GM23338 (cell line): ENCODE results near the gene CD84. TPM values are rescaled to one million over a fixed set of nuclear protein-coding genes. Genes with fewer than 3 reads are reported as not detected.

Source experiments
- ATAC-seq: fragments of 200-7000 bp; cut with Tn5 transposase; 3 replicates; pipeline ENCODE4 v1.9.1; 2020
- DNase-seq: peaks from one replicate; pipeline ENCODE4 v3.0.0-alpha.2; 2015; ENCODE audit warnings: low spot score
- H2AFZ ChIP-seq: fragments of 200-600 bp; sonication (generic); 2 replicates; pipeline ENCODE4 v1.8.0; 2016; ENCODE audit warnings: antibody characterized with exemption, mild to moderate bottlenecking, moderate library complexity
- H3F3A ChIP-seq: fragments of 200-600 bp; sonication (generic); replicated peaks from 2 replicates; pipeline ENCODE4 v1.8.0; 2017; ENCODE audit warnings: antibody characterized with exemption, mixed run types, low read depth
- H3K27ac ChIP-seq: fragments of 200-600 bp; sonication (generic); 2 replicates; pipeline ENCODE4 v1.6.1; 2016; ENCODE audit warnings: low read depth
- H3K27me3 ChIP-seq: fragments of 200-600 bp; sonication (generic); 2 replicates; pipeline ENCODE4 v1.8.0; 2016; ENCODE audit warnings: mild to moderate bottlenecking, mixed run types, moderate library complexity; ENCODE audit not compliant: insufficient read depth
- H3K36me3 ChIP-seq: fragments of 200-600 bp; sonication (generic); 2 replicates; pipeline ENCODE4 v1.8.0; 2016; ENCODE audit warnings: mild to moderate bottlenecking; ENCODE audit not compliant: insufficient read depth
- H3K4me1 ChIP-seq: fragments of 200-600 bp; sonication (generic); 2 replicates; pipeline ENCODE4 v1.8.0; 2016; ENCODE audit warnings: mild to moderate bottlenecking, moderate library complexity; ENCODE audit not compliant: insufficient read depth
- H3K4me2 ChIP-seq: fragments of 200-600 bp; sonication (generic); 2 replicates; pipeline ENCODE4 v1.7.1; 2017; ENCODE audit warnings: mixed run types
- H3K4me3 ChIP-seq: fragments of 200-600 bp; sonication (generic); 2 replicates; pipeline ENCODE4 v1.6.1; 2016; ENCODE audit warnings: mixed run types
- H3K79me2 ChIP-seq: fragments of 200-600 bp; sonication (generic); replicated peaks from 2 replicates; pipeline ENCODE4 v1.8.0; 2017; ENCODE audit warnings: mild to moderate bottlenecking; ENCODE audit not compliant: insufficient read depth
- H3K9me2 ChIP-seq: fragments of 200-600 bp; sonication (generic); 2 replicates; pipeline ENCODE4 v1.8.0; 2017; ENCODE audit not compliant: insufficient read depth
- H4K20me1 ChIP-seq: fragments of 200-600 bp; sonication (generic); replicated peaks from 2 replicates; pipeline ENCODE4 v1.8.0; 2017; ENCODE audit warnings: mild to moderate bottlenecking; ENCODE audit not compliant: insufficient read depth
- H3K27ac Mint-ChIP-seq: 2 replicates; pipeline ENCODE4 v1.8.0; 2020; ENCODE audit warnings: inconsistent platforms, mild to moderate bottlenecking, moderate library complexity, mixed read lengths
- H3K27me3 Mint-ChIP-seq: 3 replicates; pipeline ENCODE4 v1.8.0; 2022; ENCODE audit warnings: low read depth, mild to moderate bottlenecking, moderate library complexity, mixed read lengths, inconsistent platforms; ENCODE audit not compliant: insufficient read depth, poor library complexity
- H3K36me3 Mint-ChIP-seq: 3 replicates; pipeline ENCODE4 v1.8.0; 2021; ENCODE audit warnings: low read depth, mild to moderate bottlenecking, inconsistent platforms, moderate library complexity, mixed read lengths
- H3K4me1 Mint-ChIP-seq: 3 replicates; pipeline ENCODE4 v1.8.0; 2020; ENCODE audit warnings: mild to moderate bottlenecking, inconsistent platforms, mixed read lengths
- H3K4me3 Mint-ChIP-seq: 3 replicates; pipeline ENCODE4 v1.8.0; 2021; ENCODE audit warnings: moderate library complexity, mild to moderate bottlenecking, inconsistent platforms, mixed read lengths
- H3K9me3 Mint-ChIP-seq: 3 replicates; pipeline ENCODE4 v1.8.0; 2020; ENCODE audit warnings: moderate library complexity, mild to moderate bottlenecking, inconsistent platforms, mixed read lengths
- CREB1 ChIP-seq: fragments of 250-450 bp; sonication (Bioruptor Pico); IDR thresholded peaks from 2 replicates; pipeline ENCODE4 v1.5.0; 2020; ENCODE audit warnings: low read depth, mild to moderate bottlenecking, moderate library complexity
- CTCF ChIP-seq, 2 experiments: fragments of 200-600 bp in 1 of 2; sonication (generic) in 1 of 2; conservative IDR thresholded peaks; 2 replicates each; pipeline versions ENCODE4 v1.5.1 to v1.6.1; 2016 to 2017; ENCODE audit warnings: antibody characterized with exemption in 2 of 2, low read depth in 2 of 2, mild to moderate bottlenecking in 2 of 2, moderate library complexity in 1 of 2
- ETS1 ChIP-seq: IDR thresholded peaks from 2 replicates; pipeline ENCODE4 v1.6.1; 2016; ENCODE audit warnings: antibody characterized with exemption
- EZH2 ChIP-seq: fragments of 200-600 bp; sonication (generic); IDR thresholded peaks from one replicate; pipeline ENCODE4 v1.8.0; 2017; ENCODE audit warnings: antibody characterized with exemption, mild to moderate bottlenecking, low read depth; ENCODE audit not compliant: unreplicated experiment
- EZH2phosphoT487 ChIP-seq: fragments of 200-600 bp; sonication (generic); IDR thresholded peaks from one replicate; pipeline ENCODE4 v1.8.1; 2018; ENCODE audit warnings: antibody characterized with exemption; ENCODE audit not compliant: unreplicated experiment
- JUNB ChIP-seq: IDR thresholded peaks from one replicate; pipeline ENCODE4 v1.6.1; 2016; ENCODE audit warnings: antibody characterized with exemption; ENCODE audit not compliant: unreplicated experiment
- NANOG ChIP-seq: IDR thresholded peaks from 2 replicates; pipeline ENCODE4 v1.6.1; 2016; ENCODE audit warnings: antibody characterized with exemption, borderline replicate concordance
- POLR2AphosphoS5 ChIP-seq: IDR thresholded peaks from 2 replicates; pipeline ENCODE4 v1.6.1; 2016; ENCODE audit warnings: antibody characterized with exemption, low read depth
- STAT1 ChIP-seq: IDR thresholded peaks from one replicate; pipeline ENCODE4 v1.6.1; 2016; ENCODE audit warnings: antibody characterized with exemption; ENCODE audit not compliant: unreplicated experiment
- ZNF114 ChIP-seq: fragments of 250-450 bp; sonication (Bioruptor Pico); IDR thresholded peaks from 2 replicates; pipeline ENCODE4 v1.5.0; 2020; ENCODE audit warnings: mild to moderate bottlenecking, moderate library complexity
- ZNF331 ChIP-seq: fragments of 250-450 bp; sonication (Bioruptor Pico); IDR thresholded peaks from 2 replicates; pipeline ENCODE4 v1.5.0; 2020; ENCODE audit warnings: low read depth, mild to moderate bottlenecking, moderate library complexity
- ZNF462 ChIP-seq: fragments of 250-450 bp; sonication (Bioruptor Pico); IDR thresholded peaks from 2 replicates; pipeline ENCODE4 v1.5.0; 2020; ENCODE audit warnings: mild to moderate bottlenecking, moderate library complexity
- polyA plus RNA-seq: library from polyadenylated mRNA; unstranded; fragments of >200 nt; fragmentation: Nextera tagmentation; extraction: Ambion mirVana; gene quantifications from 2 replicates; pipeline ENCODE4 v1.2.1, GENCODE V29; 2016
- total RNA-seq: library from RNA; depleted of rRNA; stranded (reverse); fragments of >200 nt; shearing (Covaris generic); gene quantifications from 2 replicates; pipeline ENCODE4 v1.2.3, GENCODE V29; 2014

Gene CD84
- total and polyA plus RNA-seq, 2 experiments from 2014 or later = not detected

DNA sequence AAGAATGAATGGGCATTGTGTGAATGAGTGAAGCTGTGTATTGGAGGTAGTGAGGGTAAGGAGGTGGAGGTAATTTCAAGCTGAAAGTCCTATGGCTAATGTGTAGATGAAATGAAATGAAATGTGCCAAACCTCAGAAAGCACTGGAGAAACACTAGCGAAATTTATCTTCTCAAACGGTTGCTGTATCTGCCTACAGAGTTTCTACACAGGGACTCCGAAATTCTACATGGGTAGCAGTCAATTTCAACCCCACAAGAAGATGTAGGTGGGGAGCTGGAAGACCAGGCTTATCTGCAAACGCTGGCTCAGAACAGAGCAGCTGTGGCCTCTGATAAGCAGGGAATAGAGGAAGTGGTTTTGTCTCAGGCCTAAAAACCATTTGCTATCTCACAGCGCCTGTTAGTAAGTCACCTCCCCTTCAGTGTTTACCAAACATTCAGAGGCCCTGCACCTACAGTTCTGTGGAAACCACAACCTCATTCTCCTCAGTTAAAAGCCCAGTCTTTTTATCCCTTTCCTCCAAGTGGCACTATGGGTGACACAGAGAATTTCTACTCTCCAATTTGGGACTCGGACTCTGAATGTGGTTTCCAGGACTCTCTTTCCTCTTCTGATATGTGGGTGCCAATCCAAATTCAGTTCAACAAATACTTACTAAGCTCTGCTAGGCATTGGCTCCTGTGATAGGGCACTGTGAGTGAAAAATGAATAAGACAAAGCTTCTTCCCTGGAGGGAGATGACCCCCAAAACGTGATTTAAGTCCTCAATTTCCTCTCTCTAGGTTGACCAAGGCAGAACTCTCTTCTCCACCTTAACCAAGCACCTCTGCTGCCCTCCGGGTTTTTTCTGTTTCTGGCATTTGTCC lies 39.1 kb downstream of the CD84 start:
- no peak overlapping the region for H3K4me3 ChIP-seq
- Mint-ChIP-seq H3K4me3 (no peak overlapping the region), H3K36me3 (no peaks in the 10 kb centered on the region; the same call in 2 of the 3 replicates), H3K27me3 (no peaks in the 10 kb centered on the region), H3K27ac (no peak overlapping the region), H3K9me3 (peaks cover 2% of the 10 kb centered on the region), H3K4me1 (no peaks in the 10 kb centered on the region)
- H3K4me1 ChIP-seq = no peaks in the 10 kb centered on the region
- DNase-seq (no peak), ATAC-seq (no peak)
- TF ChIP-seq EZH2 (no peak), ETS1 (no peak), STAT1 (no peak), ZNF331 (CRISPR knock-in tag) (no peak), CTCF (conservative IDR thresholded peaks at IDR 0.05; ENCODE audit: low read depth in 2 of 2) (no peak), EZH2phosphoT487 (no peak), JUNB (no peak)
- no peaks in the 10 kb centered on the region for H4K20me1 ChIP-seq
- H3K9me2 ChIP-seq = peaks cover 3% of the 10 kb centered on the region; the same call in 1 of the 2 replicates
- H3K79me2 ChIP-seq = no peaks in the 10 kb centered on the region
- H3F3A ChIP-seq = no peaks in the 10 kb centered on the region
- no peaks in the 10 kb centered on the region for H3K36me3 ChIP-seq
- H3K27ac ChIP-seq = no peak overlapping the region
- H2AFZ ChIP-seq = peak overlapping the region; percentile 92
- no peak overlapping the region for H3K4me2 ChIP-seq
- no peaks in the 10 kb centered on the region for H3K27me3 ChIP-seq

- ATAC-seq = no peak
- Mint-ChIP-seq H3K27me3 (no peaks in the 10 kb centered on the region), H3K4me1 (no peaks in the 10 kb centered on the region)
These were observed 39.7 kb downstream of the CD84 start for GRCh38 chr1:160539684-160539989.

More at GRCh38 chr1:160539684-160539989, 39.7 kb downstream of the CD84 start:
- Histone ChIP-seq H3K36me3 (no peaks in the 10 kb centered on the region), H3K4me3 (no peak overlapping the region), H3K4me1 (no peaks in the 10 kb centered on the region), H3K4me2 (no peak overlapping the region), H3K9me2 (peaks cover 3% of the 10 kb centered on the region; the same call in 1 of the 2 replicates), H2AFZ (no peak overlapping the region), H3K79me2 (no peaks in the 10 kb centered on the region), H3K27me3 (no peaks in the 10 kb centered on the region), H3K27ac (no peak overlapping the region), H4K20me1 (no peaks in the 10 kb centered on the region), H3F3A (no peaks in the 10 kb centered on the region)
- peaks cover 4% of the 10 kb centered on the region for H3K9me3 Mint-ChIP-seq
- TF ChIP-seq EZH2phosphoT487 = no peak
- no peak for TF ChIP-seq POLR2AphosphoS5
- TF ChIP-seq JUNB = no peak
- no peak for TF ChIP-seq CREB1 (CRISPR knock-in tag)
- no peak for TF ChIP-seq ZNF114 (CRISPR knock-in tag)
- no peak for TF ChIP-seq ZNF462 (CRISPR knock-in tag)
- TF ChIP-seq NANOG = no peak
- DNase-seq = no peak
- H3K36me3 Mint-ChIP-seq = peaks cover 2% of the 10 kb centered on the region; the same call in 2 of the 3 replicates
- no peak overlapping the region for H3K27ac Mint-ChIP-seq
- no peak overlapping the region for H3K4me3 Mint-ChIP-seq
